ENCODE data around the gene DDAH1. TPM values are rescaled to one million over a fixed set of nuclear protein-coding genes. Genes with fewer than 3 reads are reported as not detected.

Gene DDAH1
- total RNA-seq, 1 experiment from 2014 or later: 20.8 TPM

DNA sequence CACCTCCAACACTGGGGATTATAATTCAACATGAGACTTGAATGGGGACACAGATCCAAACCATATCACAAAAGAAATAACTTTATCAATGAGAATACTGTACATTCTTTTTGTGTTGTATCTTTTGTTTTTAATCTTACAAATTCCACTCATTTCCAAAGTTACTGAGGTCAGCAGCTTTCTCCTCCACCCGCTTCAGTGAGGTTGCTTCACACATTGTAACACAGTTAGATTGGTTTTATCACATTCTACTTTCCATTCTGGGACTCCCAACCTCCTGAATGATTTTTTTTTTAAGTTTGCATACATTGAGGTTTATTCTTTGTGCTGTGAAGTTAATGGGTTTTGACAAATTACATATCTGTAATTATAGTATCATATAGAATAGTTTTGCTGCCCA lies 43.8 kb downstream of the DDAH1 start:
- Histone ChIP-seq H3K9me3 (no peaks in the 10 kb centered on the region), H3K27me3 (no peaks in the 10 kb centered on the region), H3K36me3 (peaks cover 6% of the 10 kb centered on the region), H3K4me3 (no peak overlapping the region)
- no peak for DNase-seq

- H3K27me3 ChIP-seq: no peaks in the 10 kb centered on the region
- no peak for DNase-seq
- no peaks in the 10 kb centered on the region for H3K9me3 ChIP-seq
- H3K36me3 ChIP-seq: peaks cover 6% of the 10 kb centered on the region
- no peak overlapping the region for H3K4me3 ChIP-seq
Measured at GRCh38 chr1:85420199-85420598, 44.8 kb downstream of the DDAH1 start.

GRCh38 chr1:85417876-85418275 lies 47.1 kb downstream of the DDAH1 start:
- DNase-seq: no peak

DNA sequence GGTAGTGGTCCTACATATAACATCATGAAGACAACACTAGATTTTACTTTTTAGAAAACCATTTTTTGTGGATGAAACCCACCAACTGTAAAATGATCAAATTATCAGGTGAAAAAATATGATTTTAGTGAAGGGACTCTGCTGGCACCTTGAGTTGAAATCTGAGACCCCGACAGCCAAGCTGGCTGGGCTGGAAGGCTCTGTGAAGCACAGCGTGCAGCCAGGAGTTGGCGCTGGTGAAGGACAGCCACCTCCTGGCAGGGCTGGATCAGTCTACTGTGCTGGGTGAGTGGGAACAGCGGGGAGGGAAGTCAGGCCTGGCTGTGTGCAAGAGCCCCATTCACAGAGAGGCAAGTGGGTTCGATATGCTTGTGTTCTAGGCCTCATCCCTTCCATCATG lies 47.9 kb downstream of the DDAH1 start:
- Histone ChIP-seq H3K9me3 (no peaks in the 10 kb centered on the region), H3K27me3 (no peaks in the 10 kb centered on the region), H3K36me3 (peaks cover 9% of the 10 kb centered on the region), H3K4me3 (no peak overlapping the region)
- no peak for DNase-seq

More at GRCh38 chr1:85417876-85418275, 47.1 kb downstream of the DDAH1 start:
- Histone ChIP-seq H3K36me3 (peaks cover 9% of the 10 kb centered on the region), H3K9me3 (no peaks in the 10 kb centered on the region), H3K4me3 (no peak overlapping the region), H3K27me3 (no peaks in the 10 kb centered on the region)

- H3K9me3 ChIP-seq: no peaks in the 10 kb centered on the region
- DNase-seq: no peak
- H3K36me3 ChIP-seq: peaks cover 3% of the 10 kb centered on the region; the same call in 1 of the 2 replicates
- H3K27me3 ChIP-seq: no peaks in the 10 kb centered on the region
- no peak overlapping the region for H3K4me3 ChIP-seq
Measured at GRCh38 chr1:85413169-85413568, 51.8 kb downstream of the DDAH1 start.

GRCh38 chr1:85411567-85412305 lies 53.2 kb downstream of the DDAH1 start:
- Histone ChIP-seq H3K9me3 (no peaks in the 10 kb centered on the region), H3K27me3 (no peaks in the 10 kb centered on the region), H3K4me3 (no peak overlapping the region), H3K36me3 (peaks cover 3% of the 10 kb centered on the region; the same call in 1 of the 2 replicates)
- no peak for DNase-seq

DNA sequence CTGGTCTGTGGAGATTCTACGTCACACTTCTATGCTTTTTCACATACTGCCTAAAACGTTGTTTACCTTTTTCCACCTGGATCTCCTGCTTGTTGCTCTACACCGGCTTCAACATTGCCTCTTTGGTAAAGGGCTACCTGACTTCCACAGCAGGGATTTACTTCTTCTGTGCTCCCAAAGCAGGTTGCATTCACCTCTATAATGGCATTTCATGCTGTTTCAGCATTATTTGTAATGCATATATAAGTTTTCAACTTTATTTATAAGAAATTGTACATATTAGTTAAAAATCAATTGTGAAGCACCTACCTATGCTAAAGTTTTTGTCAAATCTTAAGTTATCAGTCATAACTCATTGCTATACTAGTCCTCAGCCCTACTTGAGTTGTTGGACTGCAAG lies 55.4 kb downstream of the DDAH1 start:
- DNase-seq: no peak
- H3K36me3 ChIP-seq: peaks cover 3% of the 10 kb centered on the region; the same call in 1 of the 2 replicates
- H3K27me3 ChIP-seq: no peaks in the 10 kb centered on the region
- H3K9me3 ChIP-seq: no peaks in the 10 kb centered on the region
- no peak overlapping the region for H3K4me3 ChIP-seq

GRCh38 chr1:85407746-85408377 lies 57.1 kb downstream of the DDAH1 start:
- no peak for DNase-seq
- H3K4me3 ChIP-seq: peak overlapping the region; percentile 13

DNA sequence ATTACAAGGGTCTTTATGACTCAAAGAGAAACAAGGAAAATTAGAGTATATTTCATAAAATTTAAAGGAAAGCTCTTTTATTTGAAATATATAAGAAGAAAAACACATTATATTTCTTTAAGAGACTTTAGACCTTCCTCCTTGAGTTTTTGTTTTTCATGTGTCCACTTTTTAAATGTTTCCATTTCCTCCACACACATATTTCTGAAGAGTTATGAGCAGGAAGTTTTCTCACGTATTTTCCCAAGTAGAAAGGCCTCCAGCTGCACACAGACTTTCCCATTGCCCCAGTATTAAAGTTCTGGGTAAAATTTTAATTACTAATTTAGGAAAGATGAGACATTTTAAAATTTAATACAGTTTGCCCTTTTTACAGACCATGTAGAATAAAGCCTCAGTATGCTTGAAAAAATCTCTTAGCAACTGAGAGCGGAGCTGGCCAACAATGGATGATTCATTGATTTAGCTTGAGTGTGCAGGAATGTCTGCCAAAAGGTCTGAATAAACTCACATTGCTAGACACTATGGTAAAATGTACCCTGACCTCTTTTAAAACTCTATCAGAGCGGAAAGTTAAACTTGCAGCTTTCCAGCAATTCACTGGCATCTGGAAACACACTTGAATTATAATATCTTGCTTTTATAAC lies 57.9 kb downstream of the DDAH1 start:
- DNase-seq: peak; percentile 69
- peak overlapping the region; percentile 13 for H3K4me3 ChIP-seq
- H3K36me3 ChIP-seq: no peaks in the 10 kb centered on the region
- no peaks in the 10 kb centered on the region for H3K9me3 ChIP-seq
- H3K27me3 ChIP-seq: no peaks in the 10 kb centered on the region

More at GRCh38 chr1:85407746-85408377, 57.1 kb downstream of the DDAH1 start:
- Histone ChIP-seq H3K36me3 (no peaks in the 10 kb centered on the region), H3K9me3 (no peaks in the 10 kb centered on the region), H3K27me3 (no peaks in the 10 kb centered on the region)

DNA sequence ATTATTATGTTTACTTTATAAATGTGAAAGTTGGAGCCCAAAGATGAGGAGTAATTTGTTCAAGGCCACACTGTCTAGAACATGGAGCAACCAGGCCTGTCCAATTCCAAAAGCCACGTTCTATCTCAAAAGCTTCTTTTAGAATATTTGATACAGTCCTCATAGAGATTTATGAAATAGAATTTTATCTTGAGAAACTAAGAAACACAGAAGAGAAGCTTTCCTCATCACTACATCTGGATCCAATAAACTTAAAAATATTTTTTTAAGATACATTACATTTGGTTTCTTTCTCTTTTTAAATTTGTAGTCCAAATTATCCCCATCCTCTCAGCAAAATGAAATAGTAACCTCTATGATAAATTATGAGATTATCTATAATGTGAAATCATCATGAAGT lies 58.9 kb downstream of the DDAH1 start:
- H3K27me3 ChIP-seq: no peaks in the 10 kb centered on the region
- no peaks in the 10 kb centered on the region for H3K9me3 ChIP-seq
- H3K36me3 ChIP-seq: peaks cover under 1% of the 10 kb centered on the region; the same call in 1 of the 2 replicates
- H3K4me3 ChIP-seq: no peak overlapping the region
- no peak for DNase-seq

DNA sequence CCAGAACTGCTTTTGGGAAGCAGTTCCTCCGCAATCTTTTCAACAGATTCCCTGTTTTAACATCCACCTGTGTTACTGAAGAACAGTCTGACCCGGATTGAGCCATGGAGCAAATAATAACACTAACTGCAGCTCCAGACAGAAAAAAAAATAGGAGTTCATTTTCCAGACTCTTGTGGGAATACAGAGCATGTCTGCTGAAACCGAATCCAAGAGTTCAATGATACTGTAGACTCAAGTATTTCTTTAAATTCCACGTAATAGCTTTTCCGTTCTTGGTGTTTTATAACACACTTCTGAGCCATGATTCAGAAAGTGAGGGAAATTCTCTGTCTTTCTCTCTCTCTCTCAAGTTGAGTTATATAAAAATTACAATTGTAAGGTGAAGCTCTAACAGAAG lies 60.6 kb downstream of the DDAH1 start:
- no peaks in the 10 kb centered on the region for H3K9me3 ChIP-seq
- no peak for DNase-seq
- H3K36me3 ChIP-seq: peaks cover 2% of the 10 kb centered on the region; the same call in 1 of the 2 replicates

DNA sequence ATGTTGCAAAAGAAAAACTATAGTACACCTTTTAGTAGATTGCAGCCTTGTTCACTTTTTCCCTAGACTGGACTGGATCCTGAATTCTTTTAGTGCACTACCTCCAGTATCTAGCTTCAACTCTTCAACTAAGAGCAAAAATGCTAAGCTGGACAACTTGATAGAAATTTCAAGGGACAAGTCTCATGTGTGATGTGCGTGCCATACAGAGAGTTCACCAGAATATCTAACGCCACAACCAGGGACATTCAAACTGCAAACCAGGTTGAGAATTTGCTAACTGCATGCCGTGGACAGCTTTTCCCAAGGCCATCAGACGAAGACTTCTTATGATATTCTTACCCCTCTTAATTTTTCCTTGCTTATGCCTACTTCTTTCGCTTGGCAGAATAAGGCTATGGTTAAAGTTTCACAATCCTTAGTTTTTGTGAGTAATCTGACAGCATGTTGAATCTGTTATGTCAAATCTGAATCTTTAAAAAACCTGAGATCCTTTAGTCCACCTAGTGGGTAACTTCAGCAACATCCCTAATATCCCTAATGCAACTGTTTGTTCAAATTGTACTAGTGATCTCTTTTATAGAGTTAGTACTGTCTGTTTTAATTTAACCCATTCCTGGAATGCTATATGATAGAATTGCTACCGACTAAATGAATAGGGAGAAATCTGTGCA lies 66.4 kb downstream of the DDAH1 start:
- Histone ChIP-seq H3K4me3 (no peak overlapping the region), H3K36me3 (peaks cover 8% of the 10 kb centered on the region), H3K27me3 (no peaks in the 10 kb centered on the region), H3K9me3 (peaks cover 5% of the 10 kb centered on the region)
- DNase-seq: no peak

More for the DNA sequence above, 60.6 kb downstream of the DDAH1 start:
- Histone ChIP-seq H3K27me3 (no peaks in the 10 kb centered on the region), H3K4me3 (no peak overlapping the region)

DNA sequence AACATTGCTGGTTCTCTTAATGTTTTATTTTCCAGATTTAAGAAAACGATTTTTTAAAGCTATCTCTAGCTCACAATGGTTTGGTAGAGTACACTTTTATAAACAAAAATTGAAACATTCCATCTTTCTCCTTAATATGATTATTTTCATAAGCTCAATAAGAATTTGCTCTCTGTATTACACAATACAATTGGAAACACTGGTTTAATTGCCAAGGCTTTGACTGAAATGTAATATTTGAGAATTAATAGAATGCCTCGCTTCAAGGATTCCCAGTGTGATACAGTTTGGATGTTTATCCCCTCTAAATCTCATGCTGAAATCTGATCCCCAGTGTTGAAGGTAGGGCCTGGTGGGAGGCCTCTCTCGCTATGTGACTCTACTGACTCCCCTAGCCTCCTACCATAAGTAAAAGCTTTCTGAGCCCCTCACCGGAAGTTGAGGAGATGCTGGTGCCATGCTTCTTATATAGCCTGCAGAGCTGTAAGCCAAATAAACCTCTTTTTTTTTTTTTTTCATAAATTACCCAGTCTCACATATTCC lies 67.4 kb downstream of the DDAH1 start:
- no peak for DNase-seq
- H3K27me3 ChIP-seq: no peaks in the 10 kb centered on the region
- H3K9me3 ChIP-seq: peaks cover 5% of the 10 kb centered on the region
- H3K4me3 ChIP-seq: no peak overlapping the region
- H3K36me3 ChIP-seq: peaks cover 8% of the 10 kb centered on the region

GRCh38 chr1:85396194-85396593 lies 68.8 kb downstream of the DDAH1 start:
- DNase-seq: no peak
- peaks cover 5% of the 10 kb centered on the region for H3K9me3 ChIP-seq

DNA sequence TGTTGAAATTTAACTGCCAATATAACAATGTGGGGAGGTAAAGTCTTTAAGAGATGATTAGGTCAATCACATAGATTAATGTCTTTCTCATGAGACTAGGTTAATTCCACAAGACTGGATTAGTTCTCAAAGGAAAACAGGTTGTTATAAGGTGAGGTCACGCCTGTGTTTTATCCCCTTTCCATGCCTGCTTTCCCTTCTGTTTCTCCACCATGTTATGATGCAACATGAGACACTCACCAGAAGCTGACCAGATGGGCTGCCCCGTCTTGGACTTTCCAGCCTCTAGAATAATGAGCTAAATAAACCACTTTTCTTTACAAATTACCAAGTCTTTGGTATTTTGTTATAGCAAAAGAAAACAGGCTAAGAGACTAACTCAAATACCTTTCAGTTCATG lies 70.8 kb downstream of the DDAH1 start:
- H3K4me3 ChIP-seq: no peak overlapping the region
- peaks cover 5% of the 10 kb centered on the region for H3K9me3 ChIP-seq
- no peaks in the 10 kb centered on the region for H3K27me3 ChIP-seq
- DNase-seq: no peak
- peaks cover 6% of the 10 kb centered on the region for H3K36me3 ChIP-seq

More at GRCh38 chr1:85396194-85396593, 68.8 kb downstream of the DDAH1 start:
- Histone ChIP-seq H3K4me3 (no peak overlapping the region), H3K27me3 (no peaks in the 10 kb centered on the region), H3K36me3 (peaks cover 8% of the 10 kb centered on the region)

DNA sequence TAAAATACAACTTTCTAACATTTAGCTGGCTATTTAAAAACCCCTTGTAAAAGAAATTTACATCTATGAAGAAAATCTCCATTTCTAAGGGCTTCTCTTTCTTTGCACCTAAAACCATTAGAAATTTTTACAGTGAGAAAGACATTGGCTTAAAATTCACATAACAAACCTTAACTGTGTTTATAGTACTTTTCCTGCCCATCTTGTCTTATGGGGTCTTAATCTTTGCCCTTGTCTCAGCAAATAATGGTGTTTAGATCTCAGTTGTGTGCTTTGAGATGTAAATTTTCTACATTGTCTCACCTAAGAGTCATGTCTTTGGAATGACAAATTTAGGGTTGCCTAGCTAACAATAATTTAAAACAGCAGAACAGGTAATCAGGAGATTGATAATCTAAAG lies 71.5 kb downstream of the DDAH1 start:
- Histone ChIP-seq H3K36me3 (peaks cover 6% of the 10 kb centered on the region), H3K27me3 (no peaks in the 10 kb centered on the region), H3K9me3 (peaks cover 5% of the 10 kb centered on the region), H3K4me3 (no peak overlapping the region)
- DNase-seq: no peak

Data from MG63 (cell line).